NCI-H2029 treated with DMSO at 0.1 percent for 48 hours (cell line): Measurements from ENCODE around the gene STX19.
"Not testable (repeated sequence)": the region's sequence is repeated elsewhere in the genome, so short reads cannot be mapped to it uniquely, and the experiment has no call there.

ENCODE experiments used
- DNase-seq: peaks from one replicate; lab custom pipeline; 2025; lab: John Stamatoyannopoulos, UW

The STX19 gene

GRCh38 chr3:94028093-94028837 is at the start of gene STX19:
Gene STX19, minus strand, starts transcription at chr3:94028597. Its CDS starts 13,328 bp downstream, at chr3:94015269.
- DNase-seq, result peak; percentile 92

- no peak for DNase-seq
These were observed 47.7 kb upstream of the STX19 start for GRCh38 chr3:94076055-94076454.

- DNase-seq, result no peak
These were observed 43.4 kb upstream of the STX19 start for GRCh38 chr3:94071713-94072284.

GRCh38 chr3:94070341-94070911 is 42.0 kb upstream of the STX19 start:
- DNase-seq, result no peak

GRCh38 chr3:94069194-94069813 is 40.9 kb upstream of the STX19 start:
- no peak for DNase-seq

GRCh38 chr3:94066506-94067500 is 38.4 kb upstream of the STX19 start:
- DNase-seq, result no peak

GRCh38 chr3:94065819-94066480 is 37.6 kb upstream of the STX19 start:
- no peak for DNase-seq

- no peak for DNase-seq
These were observed 36.7 kb upstream of the STX19 start for GRCh38 chr3:94065122-94065521.

- DNase-seq, result no peak
These were observed 36.0 kb upstream of the STX19 start for GRCh38 chr3:94064243-94064860.

- no peak for DNase-seq
These were observed 35.2 kb upstream of the STX19 start for GRCh38 chr3:94063496-94064119.

GRCh38 chr3:94062513-94063404 is 34.4 kb upstream of the STX19 start, which contains the start of the genes DHFR2 and NSUN3:
Gene DHFR2, minus strand, starts transcription at chr3:94062916. Its CDS starts 1,405 bp downstream, at chr3:94061511.
Gene NSUN3, plus strand, starts transcription at chr3:94063061. Its CDS starts 66 bp downstream, at chr3:94063127.
- peak; percentile 96 for DNase-seq

- DNase-seq, result no peak
These were observed 32.9 kb upstream of the STX19 start for GRCh38 chr3:94061297-94061696.

- no peak for DNase-seq
These were observed 22.1 kb upstream of the STX19 start for GRCh38 chr3:94050546-94050945.

GRCh38 chr3:94049267-94049666 is 20.9 kb upstream of the STX19 start:
- DNase-seq, result no peak

- DNase-seq, result no peak
These were observed 18.1 kb upstream of the STX19 start for GRCh38 chr3:94046533-94046932.

- DNase-seq, result not testable (repeated sequence)
These were observed 15.9 kb upstream of the STX19 start for GRCh38 chr3:94044100-94044936.

- no peak for DNase-seq
These were observed 14.9 kb upstream of the STX19 start for GRCh38 chr3:94043285-94043684.

GRCh38 chr3:94036909-94037507 is 8.6 kb upstream of the STX19 start:
- DNase-seq, result peak; percentile 6
